Heart left ventricle (tissue), 16 donors: ENCODE data around the gene ATRAID. TPM values are rescaled to one million over a fixed set of nuclear protein-coding genes. Genes with fewer than 3 reads are reported as not detected.
A peak's percentile ranks its signal among the peaks of the same experiment; 100 is the strongest.

Experiments used
- ATAC-seq, 4 donors: fragments of 200-7000 bp; cut with Tn5 transposase; one replicate each; pipeline ENCODE4 v1.9.1; 2020 to 2022; ENCODE audit warnings: moderate library complexity in 4 of 4, mild to moderate bottlenecking in 3 of 4, moderate number of reproducible peaks in 1 of 4
- DNase-seq, 5 donors: peaks; one replicate each; pipeline ENCODE4 v3.0.0-alpha.2; 2020
- H3K27ac ChIP-seq, 12 donors: fragments of 200-600 bp; sonication (generic) in 4 of 12; one replicate each; pipeline versions ENCODE4 v1.5.0 to v1.8.0; 2016 to 2022; ENCODE audit warnings: mild to moderate bottlenecking in 2 of 12
- H3K27me3 ChIP-seq, 9 donors: fragments of 200-600 bp; sonication (generic) in 2 of 9; one replicate each; pipeline versions ENCODE4 v1.5.1 to v1.8.0; 2016 to 2022; ENCODE audit warnings: mild to moderate bottlenecking in 3 of 9
- H3K36me3 ChIP-seq, 9 donors: fragments of 200-600 bp; sonication (generic) in 2 of 9; one replicate each; pipeline versions ENCODE4 v1.5.0 to v1.8.0; 2018 to 2022; ENCODE audit warnings: mild to moderate bottlenecking in 2 of 9
- H3K4me1 ChIP-seq, 12 donors: fragments of 200-600 bp; sonication (generic) in 4 of 12; one replicate each; pipeline versions ENCODE4 v1.5.0 to v1.8.0; 2016 to 2022; ENCODE audit warnings: mild to moderate bottlenecking in 3 of 12
- H3K4me3 ChIP-seq, 12 donors: fragments of 200-600 bp; sonication (generic) in 4 of 12; one replicate each; pipeline versions ENCODE4 v1.5.0 to v1.8.0; 2017 to 2022; ENCODE audit warnings: mild to moderate bottlenecking in 9 of 12, moderate library complexity in 4 of 12
- H3K9me3 ChIP-seq, 12 donors: fragments of 200-600 bp; sonication (generic) in 4 of 12; one replicate each; pipeline versions ENCODE4 v1.5.0 to v1.8.0; 2016 to 2022; ENCODE audit warnings: mild to moderate bottlenecking in 1 of 12
- POLR2A ChIP-seq, 2 donors: fragments of 450-650 bp; IDR thresholded peaks; one replicate each; pipeline ENCODE4 v1.6.1; 2017; ENCODE audit warnings: antibody characterized with exemption in 2 of 2, mild to moderate bottlenecking in 2 of 2, moderate library complexity in 2 of 2
- WGBS, 4 donors: extraction: QIAGEN DNeasy Blood & Tissue Kit in 2 of 4; methylation state at CpG; one replicate each; pipeline versions ENCODE4 v1.1.5 to v1.1.7; 2013 to 2018; 5-methylcytosine and 5-hydroxymethylcytosine counted together
- intact Hi-C, 10 donors: fragments of 100-400 bp; cut with DNase I; formaldehyde crosslinking; loops; one replicate each; pipeline versions ENCODE4 v1.11.1 to v1.14.2; 2022
- polyA plus RNA-seq, 2 donors: library from polyadenylated mRNA; stranded (reverse); fragments of 200-250 nt; gene quantifications; one replicate each; pipeline ENCODE4 v1.2.3, GENCODE V29; 2013
- total RNA-seq, 9 donors: library from RNA; depleted of rRNA in 2 of 9; stranded (reverse); fragments of >200 nt in 2 of 9; fragmentation: NEBNext Ultra II Directional in 3 of 9; extraction: Animal tissue kit (Norgen Biotek cat#: 25700) in 3 of 9; gene quantifications; one replicate each; pipeline versions ENCODE4 v1.1.0 to v1.2.4, GENCODE V29; 2016 to 2023
- TF ChIP-seq, protein P1 (sequence below), 12 donors: fragments of 200-600 bp; sonication (generic) in 4 of 12; IDR thresholded peaks; one replicate each; pipeline versions ENCODE4 v1.5.0 to v1.8.0; 2018 to 2022; ENCODE audit warnings: antibody characterized with exemption in 12 of 12, mild to moderate bottlenecking in 5 of 12
- donor health status: ischemic (EF 13 %, LVEDD 7.1; RV severe dilation, severe dysfunction).
- donor health status: healthy with polysubstance abuse.
- donor health status: DM: no; HTN: yes; CAD: no.
- donor health status: DM: no; HTN: no; CAD: no.
- donor health status: ischemic (EF 25% LVEDD 6.9; RV normal size, moderate dysfunction).
- donor health status: ischemic (EF 25% LVEDD 5.7; RV mildly dilated, moderate dysfunction).
- donor health status: healthy.
- donor health status: DM: yes; HTN: yes; CAD: no.
- donor health status: ischemic (EF 35%, LVEDD 5.7; RV mildly dilated, moderate dysfunction).
- donor health status: nonischemic (EF 11% LVEDD 7.7; RV severe dilation, severe dysfunction).
- donor health status: DM: yes; HTN: yes; CAD: no.
- donor health status: PGD.
- donor health status: ischemic (EF 29% LVEDD 5.4; RV normal size, mild dysfunction).
- donor health status: nonischemic (EF 23%, LVEDD 6.1; RV moderate dilation, normal function).

Gene ATRAID
- total and polyA plus RNA-seq, 11 donors, result 96.9 to 210 (median 144) TPM

DNA sequence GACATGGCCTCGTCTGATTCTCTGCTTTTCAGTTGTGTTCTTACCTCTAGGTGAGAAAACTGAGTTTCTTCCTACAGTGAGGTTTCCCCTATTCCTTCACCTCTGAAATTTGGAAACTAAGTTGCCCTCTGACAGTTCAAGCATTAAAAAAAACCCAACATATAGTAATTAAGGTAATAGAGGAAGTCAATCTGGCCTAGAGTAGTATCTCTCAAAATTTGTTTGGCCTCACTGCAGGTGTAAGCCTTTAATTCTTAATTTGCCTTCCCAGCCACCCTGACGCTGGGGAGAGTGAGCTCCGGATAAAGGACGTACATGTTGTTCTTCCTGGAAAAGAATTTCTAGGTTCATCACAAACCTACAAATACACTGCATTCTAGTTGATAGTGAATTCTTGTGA is 6.8 kb downstream of the ATRAID start:
- WGBS, 4 donors, result 89 to 95% (median 93%) methylated on average over 4 of the region's 4 CpGs
- no peak for ATAC-seq
- H3K27me3 ChIP-seq, result no peaks in the 10 kb centered on the region
- H3K4me3 ChIP-seq, result peak overlapping the region in 1 of 12 donors; percentile 74
- peaks cover 0 to 64% (median 59%) of the 10 kb centered on the region in 9 donors for H3K36me3 ChIP-seq
- H3K4me1 ChIP-seq, result peaks cover 0 to 22% (median 15%) of the 10 kb centered on the region in 12 donors
- DNase-seq, result no peak
- no peak overlapping the region for H3K27ac ChIP-seq
- intact Hi-C loops, result no loop called here
- no peaks in the 10 kb centered on the region for H3K9me3 ChIP-seq
- TF ChIP-seq POLR2A (IDR thresholded peaks at IDR 0.05), result no peak

DNA sequence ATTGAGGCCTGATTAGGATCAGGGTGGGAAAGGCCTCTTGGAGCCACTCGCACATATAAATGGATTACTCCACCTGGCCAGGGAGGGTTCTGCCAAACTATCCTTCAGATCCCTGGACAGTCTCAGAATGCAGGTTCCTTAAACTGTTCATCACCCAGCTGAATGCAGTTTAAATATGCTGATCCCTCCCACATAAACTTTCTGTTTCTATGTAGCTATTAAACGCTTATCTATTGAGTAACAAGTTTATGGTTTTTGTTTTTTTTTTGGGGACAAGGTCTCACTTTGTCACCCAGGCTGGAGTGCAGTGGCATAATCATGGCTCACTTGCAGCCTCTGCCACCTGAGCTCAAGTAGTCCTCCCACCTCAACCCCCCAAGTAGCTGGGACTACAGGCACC is 7.2 kb downstream of the ATRAID start:
- TF ChIP-seq, protein P1, sequence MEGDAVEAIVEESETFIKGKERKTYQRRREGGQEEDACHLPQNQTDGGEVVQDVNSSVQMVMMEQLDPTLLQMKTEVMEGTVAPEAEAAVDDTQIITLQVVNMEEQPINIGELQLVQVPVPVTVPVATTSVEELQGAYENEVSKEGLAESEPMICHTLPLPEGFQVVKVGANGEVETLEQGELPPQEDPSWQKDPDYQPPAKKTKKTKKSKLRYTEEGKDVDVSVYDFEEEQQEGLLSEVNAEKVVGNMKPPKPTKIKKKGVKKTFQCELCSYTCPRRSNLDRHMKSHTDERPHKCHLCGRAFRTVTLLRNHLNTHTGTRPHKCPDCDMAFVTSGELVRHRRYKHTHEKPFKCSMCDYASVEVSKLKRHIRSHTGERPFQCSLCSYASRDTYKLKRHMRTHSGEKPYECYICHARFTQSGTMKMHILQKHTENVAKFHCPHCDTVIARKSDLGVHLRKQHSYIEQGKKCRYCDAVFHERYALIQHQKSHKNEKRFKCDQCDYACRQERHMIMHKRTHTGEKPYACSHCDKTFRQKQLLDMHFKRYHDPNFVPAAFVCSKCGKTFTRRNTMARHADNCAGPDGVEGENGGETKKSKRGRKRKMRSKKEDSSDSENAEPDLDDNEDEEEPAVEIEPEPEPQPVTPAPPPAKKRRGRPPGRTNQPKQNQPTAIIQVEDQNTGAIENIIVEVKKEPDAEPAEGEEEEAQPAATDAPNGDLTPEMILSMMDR (IDR thresholded peaks at IDR 0.05), result no peak
- TF ChIP-seq POLR2A (IDR thresholded peaks at IDR 0.05), result no peak
- no peak for DNase-seq
- intact Hi-C loops, result no loop called here
- ATAC-seq, result no peak
- peaks cover 0 to 18% (median 14%) of the 10 kb centered on the region in 12 donors for H3K4me1 ChIP-seq
- H3K4me3 ChIP-seq, result no peak overlapping the region
- peaks cover 0 to 64% (median 59%) of the 10 kb centered on the region in 9 donors for H3K36me3 ChIP-seq
- 88 to 94% (median 89%) methylated on average over 2 of the region's 2 CpGs for WGBS, 4 donors
- H3K27ac ChIP-seq, result no peak overlapping the region
- no peaks in the 10 kb centered on the region for H3K27me3 ChIP-seq
- H3K9me3 ChIP-seq, result no peaks in the 10 kb centered on the region

DNA sequence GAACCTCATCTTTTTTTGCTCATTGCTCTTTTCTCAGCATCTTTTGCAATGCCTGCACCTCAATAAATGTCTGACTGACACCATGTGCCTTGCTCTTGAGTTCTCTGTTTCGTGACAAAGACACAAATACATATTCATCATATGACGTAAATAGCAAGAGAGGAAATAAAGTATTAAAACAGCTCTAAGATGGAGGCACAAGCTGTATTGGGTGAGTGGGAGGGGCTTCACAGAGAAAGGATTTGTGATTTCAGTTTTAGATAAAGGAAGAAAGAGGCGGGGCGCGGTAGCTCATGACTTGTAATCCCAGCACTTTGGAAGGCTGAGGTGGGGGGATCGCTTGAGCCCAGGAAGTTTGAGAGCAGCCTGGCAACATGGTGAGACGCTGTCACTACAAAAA is 8.2 kb downstream of the ATRAID start:
- ATAC-seq (no peak), DNase-seq (peak in 1 of 5 donors; percentile 2)
- Histone ChIP-seq H3K4me3 (no peak overlapping the region), H3K27ac (no peak overlapping the region), H3K27me3 (no peaks in the 10 kb centered on the region), H3K36me3 (peaks cover 0 to 71% (median 61%) of the 10 kb centered on the region in 9 donors), H3K4me1 (peaks cover 0 to 18% (median 14%) of the 10 kb centered on the region in 12 donors), H3K9me3 (no peaks in the 10 kb centered on the region)
- WGBS, 4 donors, result 94 to 98% (median 97%) methylated on average over 7 of the region's 7 CpGs
- TF ChIP-seq, protein P1 (IDR thresholded peaks at IDR 0.05), result no peak
- no peak for TF ChIP-seq POLR2A (IDR thresholded peaks at IDR 0.05)
- intact Hi-C loops, result no loop called here

DNA sequence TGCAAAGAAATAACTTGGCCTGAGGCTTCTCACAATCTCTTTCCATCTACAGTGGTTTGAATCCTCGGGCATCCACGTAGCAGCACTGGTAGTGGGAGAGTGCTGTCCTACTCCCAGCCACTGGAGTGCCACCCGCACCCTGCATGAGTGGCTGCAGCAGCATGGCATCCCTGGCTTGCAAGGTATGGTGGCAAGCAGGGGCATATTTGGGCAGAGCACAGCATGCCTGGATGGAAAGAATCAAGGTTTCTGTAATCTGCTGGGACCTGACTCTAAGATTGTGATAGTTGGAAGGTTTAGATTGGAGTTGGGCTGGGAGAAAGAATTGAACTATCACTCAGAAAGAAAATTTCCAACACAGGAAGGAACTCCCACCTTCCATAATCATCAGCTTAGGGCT is 9.3 kb downstream of the ATRAID start:
- TF ChIP-seq POLR2A (IDR thresholded peaks at IDR 0.05), result no peak
- TF ChIP-seq, protein P1 (IDR thresholded peaks at IDR 0.05), result no peak
- ATAC-seq (no peak), DNase-seq (no peak)
- no peak overlapping the region for H3K4me3 ChIP-seq
- no peaks in the 10 kb centered on the region for H3K27me3 ChIP-seq
- H3K4me1 ChIP-seq, result peaks cover 0 to 18% (median 14%) of the 10 kb centered on the region in 12 donors
- H3K9me3 ChIP-seq, result no peaks in the 10 kb centered on the region
- peaks cover 0 to 72% (median 61%) of the 10 kb centered on the region in 9 donors for H3K36me3 ChIP-seq
- no peak overlapping the region for H3K27ac ChIP-seq
- intact Hi-C loops, result no loop called here
- 78 to 93% (median 86%) methylated on average over 3 of the region's 3 CpGs for WGBS, 4 donors

DNA sequence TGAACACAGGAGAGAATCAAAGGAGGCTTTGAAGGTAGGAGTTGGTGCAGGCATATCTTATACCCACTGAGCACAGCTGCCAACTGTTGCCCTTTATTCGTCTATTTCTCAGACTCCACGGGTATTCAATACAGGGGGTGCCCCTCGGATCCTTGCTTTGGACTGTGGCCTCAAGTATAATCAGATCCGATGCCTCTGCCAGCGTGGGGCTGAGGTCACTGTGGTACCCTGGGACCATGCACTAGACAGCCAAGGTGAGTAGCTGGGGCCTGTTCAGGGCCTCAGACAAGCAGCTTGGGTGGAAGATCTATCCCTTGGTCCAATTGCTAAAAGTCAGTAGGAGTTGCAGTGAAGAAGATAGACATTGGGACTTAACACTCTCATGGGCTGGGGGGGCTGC is 10.6 kb downstream of the ATRAID start:
- 90 to 97% (median 94%) methylated on average over 5 of the region's 5 CpGs for WGBS, 4 donors
- Histone ChIP-seq H3K9me3 (no peaks in the 10 kb centered on the region), H3K4me3 (no peak overlapping the region), H3K27ac (no peak overlapping the region), H3K4me1 (peaks cover 0 to 11% (median 8%) of the 10 kb centered on the region in 12 donors), H3K36me3 (peaks cover 0 to 82% (median 68%) of the 10 kb centered on the region in 9 donors), H3K27me3 (no peaks in the 10 kb centered on the region)
- DNase-seq (no peak), ATAC-seq (no peak)
- intact Hi-C loops, result no loop called here
- TF ChIP-seq, protein P1 (IDR thresholded peaks at IDR 0.05), result no peak
- no peak for TF ChIP-seq POLR2A (IDR thresholded peaks at IDR 0.05)
